Measurements from ENCODE around the gene SLMAP. TPM values are rescaled to one million over a fixed set of nuclear protein-coding genes. Genes with fewer than 3 reads are reported as not detected.
A peak's percentile ranks its signal among the peaks of the same experiment; 100 is the strongest.

The SLMAP gene
- total RNA-seq, 3 donors from 2014 or later, result 41.3 to 105 (median 83.6) TPM

DNA sequence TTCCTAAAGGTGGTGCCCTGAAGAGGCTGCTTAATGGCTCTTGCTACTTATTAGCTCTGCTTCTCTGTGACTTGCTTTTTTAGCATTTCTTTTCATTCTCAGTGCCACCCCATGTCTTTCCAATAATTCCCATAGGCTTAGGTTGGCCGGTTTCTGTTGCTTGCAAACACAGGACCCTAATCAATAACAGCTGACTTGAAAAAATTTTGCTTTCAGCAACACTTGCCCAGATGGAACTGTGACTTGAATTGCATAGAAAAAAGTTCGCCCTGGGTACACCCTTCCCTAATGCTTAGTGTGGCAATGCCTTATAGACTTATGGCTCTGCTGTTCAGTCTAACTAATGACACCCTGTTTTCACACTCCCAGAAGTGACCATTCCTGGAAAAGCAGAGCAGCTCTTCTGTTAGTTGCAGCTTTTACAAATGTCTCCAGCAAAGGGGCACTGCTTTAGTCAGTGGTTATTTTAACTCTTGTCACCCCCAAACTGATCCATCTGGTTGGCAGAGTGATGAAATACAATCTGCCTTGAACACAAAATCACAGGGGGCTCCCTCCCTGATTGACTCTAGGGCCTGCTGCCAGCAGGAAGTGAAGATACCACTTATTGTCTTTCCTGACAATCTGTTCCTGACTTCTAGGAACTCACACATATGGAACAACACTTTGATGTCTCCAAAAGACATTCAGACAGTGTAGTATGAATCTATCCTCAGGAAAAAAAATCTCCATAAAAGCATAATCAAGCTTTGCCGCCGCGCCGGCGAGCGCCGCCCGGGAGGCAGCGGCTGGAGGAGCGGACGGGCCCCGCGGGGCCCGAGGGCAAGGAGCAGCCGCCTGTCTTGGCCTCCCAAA is 9.7 kb upstream of the SLMAP start:
- intact Hi-C loops (cut with DNase I; ENCODE audit: low total_unique reads), result no loop called here
- no peaks in the 10 kb centered on the region for H3K9me3 ChIP-seq

GRCh38 chr3:57749542-57749941 is 6.6 kb upstream of the SLMAP start:
- intact Hi-C loops (cut with DNase I; ENCODE audit: low total_unique reads), result no loop called here
- no peak for TF ChIP-seq POLR2AphosphoS5 (IDR thresholded peaks at IDR 0.05)
- TF ChIP-seq, protein P1, sequence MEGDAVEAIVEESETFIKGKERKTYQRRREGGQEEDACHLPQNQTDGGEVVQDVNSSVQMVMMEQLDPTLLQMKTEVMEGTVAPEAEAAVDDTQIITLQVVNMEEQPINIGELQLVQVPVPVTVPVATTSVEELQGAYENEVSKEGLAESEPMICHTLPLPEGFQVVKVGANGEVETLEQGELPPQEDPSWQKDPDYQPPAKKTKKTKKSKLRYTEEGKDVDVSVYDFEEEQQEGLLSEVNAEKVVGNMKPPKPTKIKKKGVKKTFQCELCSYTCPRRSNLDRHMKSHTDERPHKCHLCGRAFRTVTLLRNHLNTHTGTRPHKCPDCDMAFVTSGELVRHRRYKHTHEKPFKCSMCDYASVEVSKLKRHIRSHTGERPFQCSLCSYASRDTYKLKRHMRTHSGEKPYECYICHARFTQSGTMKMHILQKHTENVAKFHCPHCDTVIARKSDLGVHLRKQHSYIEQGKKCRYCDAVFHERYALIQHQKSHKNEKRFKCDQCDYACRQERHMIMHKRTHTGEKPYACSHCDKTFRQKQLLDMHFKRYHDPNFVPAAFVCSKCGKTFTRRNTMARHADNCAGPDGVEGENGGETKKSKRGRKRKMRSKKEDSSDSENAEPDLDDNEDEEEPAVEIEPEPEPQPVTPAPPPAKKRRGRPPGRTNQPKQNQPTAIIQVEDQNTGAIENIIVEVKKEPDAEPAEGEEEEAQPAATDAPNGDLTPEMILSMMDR (IDR thresholded peaks at IDR 0.05), result no peak
- TF ChIP-seq POLR2A (IDR thresholded peaks at IDR 0.05), result no peak
- DNase-seq (ENCODE audit: low spot score in 2 of 2), result no peak
- no peak overlapping the region for H3K4me3 ChIP-seq
- no peaks in the 10 kb centered on the region for H3K9me3 ChIP-seq
- H3K27me3 ChIP-seq, result no peaks in the 10 kb centered on the region
- H3K36me3 ChIP-seq, result no peaks in the 10 kb centered on the region
- no peak overlapping the region for H3K27ac ChIP-seq
- H3K4me1 ChIP-seq, result no peaks in the 10 kb centered on the region

More for the DNA sequence above, 9.7 kb upstream of the SLMAP start:
- DNase-seq (ENCODE audit: low spot score in 2 of 2), result no peak
- H3K4me3 ChIP-seq, result no peak overlapping the region
- no peaks in the 10 kb centered on the region for H3K36me3 ChIP-seq
- no peaks in the 10 kb centered on the region for H3K4me1 ChIP-seq
- TF ChIP-seq POLR2A (IDR thresholded peaks at IDR 0.05), result no peak
- no peak for TF ChIP-seq POLR2AphosphoS5 (IDR thresholded peaks at IDR 0.05)
- TF ChIP-seq, protein P1 (IDR thresholded peaks at IDR 0.05), result no peak
- no peak overlapping the region for H3K27ac ChIP-seq
- no peaks in the 10 kb centered on the region for H3K27me3 ChIP-seq

DNA sequence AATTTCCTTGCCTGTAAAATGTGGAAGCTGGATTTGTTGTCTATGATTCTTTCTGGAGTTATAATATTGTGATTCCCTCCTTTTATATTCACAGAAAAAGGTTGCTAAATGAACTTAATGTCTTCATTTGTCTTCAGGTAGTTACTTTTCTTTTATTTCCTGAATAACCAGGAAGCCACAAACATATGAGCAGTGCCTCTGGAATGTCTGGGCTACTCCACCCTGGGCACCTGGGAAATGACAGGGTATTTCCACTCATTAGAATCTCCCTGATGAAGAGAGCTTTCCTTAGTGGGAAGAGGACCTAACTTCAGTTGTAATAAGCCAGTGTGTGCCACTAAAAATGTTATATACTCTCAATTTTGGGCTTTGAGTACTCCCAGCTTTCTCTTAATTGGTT is 3.8 kb upstream of the SLMAP start:
- no peak for TF ChIP-seq POLR2A (IDR thresholded peaks at IDR 0.05)
- TF ChIP-seq, protein P1 (IDR thresholded peaks at IDR 0.05), result no peak
- TF ChIP-seq POLR2AphosphoS5 (IDR thresholded peaks at IDR 0.05), result no peak
- Histone ChIP-seq H3K9me3 (no peaks in the 10 kb centered on the region), H3K27ac (peak overlapping the region; percentile 65 to 73), H3K36me3 (no peaks in the 10 kb centered on the region), H3K4me1 (no peaks in the 10 kb centered on the region), H3K27me3 (no peaks in the 10 kb centered on the region), H3K4me3 (no peak overlapping the region)
- peak in 1 of 2 donors; percentile 52 for DNase-seq (ENCODE audit: low spot score in 2 of 2)
- intact Hi-C loops (cut with DNase I; ENCODE audit: low total_unique reads), result no loop called here

- peak overlapping the region in 1 of 2 donors; percentile 73 for H3K27ac ChIP-seq
- intact Hi-C loops (cut with DNase I; ENCODE audit: low total_unique reads), result no loop called here
- TF ChIP-seq POLR2AphosphoS5 (IDR thresholded peaks at IDR 0.05) (no peak), POLR2A (IDR thresholded peaks at IDR 0.05) (no peak)
- TF ChIP-seq, protein P1 (IDR thresholded peaks at IDR 0.05), result no peak
- no peaks in the 10 kb centered on the region for H3K27me3 ChIP-seq
- DNase-seq (ENCODE audit: low spot score in 2 of 2), result no peak
- H3K4me3 ChIP-seq, result no peak overlapping the region
- H3K9me3 ChIP-seq, result no peaks in the 10 kb centered on the region
- no peaks in the 10 kb centered on the region for H3K4me1 ChIP-seq
- H3K36me3 ChIP-seq, result no peaks in the 10 kb centered on the region
Measured at GRCh38 chr3:57753016-57753415, 3.1 kb upstream of the SLMAP start.

DNA sequence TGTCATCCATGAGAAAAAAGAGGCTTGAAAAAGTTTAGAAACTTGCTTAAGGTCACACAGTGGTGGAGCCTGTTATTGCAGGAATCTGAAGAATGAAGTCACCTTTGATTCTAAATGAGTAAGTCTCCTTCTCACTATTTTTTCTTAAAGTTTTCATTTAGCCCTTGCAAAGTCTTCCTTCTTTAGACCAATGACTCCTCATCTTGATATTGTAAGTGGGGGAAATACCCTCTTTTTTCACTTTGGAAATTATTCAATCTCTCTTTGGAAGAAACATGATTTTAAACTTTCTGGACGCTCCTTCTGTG is 787 bp upstream of the SLMAP start:
- intact Hi-C loops (cut with DNase I; ENCODE audit: low total_unique reads), result loop anchor here (5.0 kb wide), 1 partner anchor 63 kb away; the partner anchor contains the start of gene DENND6A

More for the DNA sequence above, 787 bp upstream of the SLMAP start:
- Histone ChIP-seq H3K9me3 (no peaks in the 10 kb centered on the region), H3K4me1 (peaks cover 0 to 5% of the 10 kb centered on the region in 2 donors), H3K4me3 (peak overlapping the region; percentile 77 to 95 (median 95)), H3K27me3 (no peaks in the 10 kb centered on the region), H3K36me3 (no peaks in the 10 kb centered on the region), H3K27ac (peak overlapping the region; percentile 94 to 95)
- DNase-seq (ENCODE audit: low spot score in 2 of 2), result no peak
- TF ChIP-seq POLR2A (IDR thresholded peaks at IDR 0.05), result no peak
- TF ChIP-seq, protein P1 (IDR thresholded peaks at IDR 0.05), result peak in 1 of 3 donors; percentile 57

Measured in breast epithelium (tissue), 4 donors.